HepG2 (cell line): ENCODE measurements around the gene TBCE. TPM values are rescaled to one million over a fixed set of nuclear protein-coding genes. Genes with fewer than 3 reads are reported as not detected.

ENCODE experiments used
- ATM ChIP-seq: fragments of 450-650 bp; IDR thresholded peaks from 2 replicates; pipeline ENCODE4 v1.7.1; 2017; ENCODE audit warnings: mild to moderate bottlenecking, borderline replicate concordance
- BRD4 ChIP-seq: sonication (generic); formaldehyde crosslinking; IDR thresholded peaks from 2 replicates; pipeline ENCODE4 v1.4.0; 2020; ENCODE audit warnings: missing genetic modification reagents
- CEBPB ChIP-seq: IDR thresholded peaks from 2 replicates; pipeline ENCODE4 v1.6.1; 2011; ENCODE audit warnings: low read depth, low read length, improper control_type of control experiment, borderline replicate concordance
- CEBPG ChIP-seq: IDR thresholded peaks from 2 replicates; pipeline ENCODE4 v1.6.1; 2016
- GZF1 ChIP-seq: sonication (generic); formaldehyde crosslinking; IDR thresholded peaks from 2 replicates; pipeline ENCODE4 v1.5.1; 2020; ENCODE audit warnings: mild to moderate bottlenecking, missing genetic modification reagents
- HDAC2 ChIP-seq: sonication (generic); formaldehyde crosslinking; IDR thresholded peaks from 2 replicates; pipeline ENCODE4 v1.4.0; 2020; ENCODE audit warnings: missing genetic modification reagents
- IKZF5 ChIP-seq: IDR thresholded peaks from 2 replicates; pipeline ENCODE4 v1.6.1; 2018; ENCODE audit warnings: missing genetic modification reagents, mild to moderate bottlenecking, missing compliant biosample characterization
- NFKBIZ ChIP-seq: IDR thresholded peaks from 2 replicates; pipeline ENCODE4 v1.6.1; 2018; ENCODE audit warnings: missing genetic modification reagents, missing compliant biosample characterization
- RXRA ChIP-seq: sonication (generic); formaldehyde crosslinking; IDR thresholded peaks from 2 replicates; pipeline ENCODE4 v1.5.1; 2020; ENCODE audit warnings: missing genetic modification reagents
- SALL2 ChIP-seq: sonication (generic); formaldehyde crosslinking; IDR thresholded peaks from 2 replicates; pipeline ENCODE4 v1.8.1; 2023; ENCODE audit warnings: mild to moderate bottlenecking, missing genetic modification reagents, inconsistent platforms
- SAP130 ChIP-seq: IDR thresholded peaks from 2 replicates; pipeline ENCODE4 v1.6.1; 2016; ENCODE audit warnings: low read depth
- THAP11 ChIP-seq: IDR thresholded peaks from 2 replicates; pipeline ENCODE4 v1.6.1; 2016; ENCODE audit warnings: missing biosample characterization, missing genetic modification reagents
- ZNF292 ChIP-seq: sonication (generic); formaldehyde crosslinking; IDR thresholded peaks from 2 replicates; pipeline ENCODE4 v1.8.1; 2022; ENCODE audit warnings: mild to moderate bottlenecking, low read depth, missing genetic modification reagents, borderline replicate concordance
- ZNF33B ChIP-seq: sonication (generic); formaldehyde crosslinking; IDR thresholded peaks from 2 replicates; pipeline ENCODE4 v1.5.1; 2020; ENCODE audit warnings: mild to moderate bottlenecking, missing genetic modification reagents
- ZNF432 ChIP-seq: sonication (generic); formaldehyde crosslinking; IDR thresholded peaks from 2 replicates; pipeline ENCODE4 v1.5.0; 2020; ENCODE audit warnings: missing genetic modification reagents, mild to moderate bottlenecking, borderline replicate concordance
- ZNF512 ChIP-seq: sonication (generic); formaldehyde crosslinking; IDR thresholded peaks from 2 replicates; pipeline ENCODE4 v1.4.0; 2020; ENCODE audit warnings: mild to moderate bottlenecking, missing genetic modification reagents
- ZNF703 ChIP-seq: sonication (generic); formaldehyde crosslinking; IDR thresholded peaks from 2 replicates; pipeline ENCODE4 v1.5.1; 2020; ENCODE audit warnings: missing genetic modification reagents, mild to moderate bottlenecking, moderate library complexity, borderline replicate concordance
- ZNF773 ChIP-seq: sonication (generic); formaldehyde crosslinking; IDR thresholded peaks from 2 replicates; pipeline ENCODE4 v1.4.0; 2020; ENCODE audit warnings: missing genetic modification reagents, borderline replicate concordance
- ZSCAN12 ChIP-seq: sonication (generic); formaldehyde crosslinking; IDR thresholded peaks from 2 replicates; pipeline ENCODE4 v1.9.0; 2021; ENCODE audit warnings: mild to moderate bottlenecking, missing genetic modification reagents
- ZSCAN31 ChIP-seq: sonication (generic); formaldehyde crosslinking; IDR thresholded peaks from 2 replicates; pipeline ENCODE4 v1.5.0; 2020; ENCODE audit warnings: low read depth, mild to moderate bottlenecking, missing genetic modification reagents
- polyA plus RNA-seq, 8 experiments: library from polyadenylated mRNA; depleted of rRNA in 3 of 8; stranded (reverse) in 7 of 8; unstranded in 1 of 8; fragments of >200 nt; fragmentation: Illumina TruSeq in 4 of 8; extraction: Trizol in 4 of 8; gene quantifications; 2 replicates each; pipeline versions ENCODE4 v1.2.1 to v1.2.3, GENCODE V29; 2011 to 2016; ENCODE audit warnings: low read depth in 4 of 8, missing spikeins in 1 of 8, mixed read lengths in 1 of 8; ENCODE audit not compliant: insufficient read depth in 1 of 8
- total RNA-seq, 5 experiments: library from RNA; depleted of rRNA; stranded (reverse); fragments of >200 nt; fragmentation: Illumina TruSeq; extraction: Trizol; gene quantifications; 2 replicates each; pipeline ENCODE4 v1.2.3, GENCODE V29; 2016; ENCODE audit warnings: low read depth in 1 of 5
- TF ChIP-seq, protein P1 (sequence below): IDR thresholded peaks from 2 replicates; pipeline ENCODE4 v1.6.1; 2016
- TF ChIP-seq, protein P2 (sequence below): sonication (generic); formaldehyde crosslinking; IDR thresholded peaks from 2 replicates; pipeline ENCODE4 v1.4.0; 2020; ENCODE audit warnings: missing genetic modification reagents, borderline replicate concordance
- TF ChIP-seq, protein P3 (sequence below): sonication (generic); formaldehyde crosslinking; IDR thresholded peaks from 2 replicates; pipeline ENCODE4 v1.5.0; 2020; ENCODE audit warnings: mild to moderate bottlenecking, missing genetic modification reagents

The TBCE gene
- total and polyA plus RNA-seq, 2 of the 13 experiments (the other 11 are each of a cell fraction or from before 2014, with no cell fraction given), result 25.6 to 31.1 TPM

DNA sequence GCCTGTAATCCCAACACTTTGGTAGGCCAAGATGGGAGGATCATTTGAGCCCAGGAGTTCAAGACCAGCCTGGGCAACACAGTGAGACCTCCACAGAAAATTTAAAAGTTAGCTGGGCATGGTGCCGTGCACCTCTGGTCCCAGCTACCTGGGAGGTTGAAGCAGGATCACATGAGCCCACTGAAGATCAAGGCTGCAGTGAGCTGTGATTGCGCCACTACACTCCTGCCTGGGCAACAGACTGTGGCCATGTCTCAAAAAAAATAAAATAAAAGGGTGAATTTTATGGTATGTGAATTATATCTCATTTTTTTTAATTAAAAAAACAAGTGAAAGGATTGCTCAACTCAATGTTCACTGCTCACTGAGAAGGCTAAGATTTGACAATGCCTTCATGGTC lies 48.0 kb upstream of the TBCE start (continued):
- TF ChIP-seq, protein P1, sequence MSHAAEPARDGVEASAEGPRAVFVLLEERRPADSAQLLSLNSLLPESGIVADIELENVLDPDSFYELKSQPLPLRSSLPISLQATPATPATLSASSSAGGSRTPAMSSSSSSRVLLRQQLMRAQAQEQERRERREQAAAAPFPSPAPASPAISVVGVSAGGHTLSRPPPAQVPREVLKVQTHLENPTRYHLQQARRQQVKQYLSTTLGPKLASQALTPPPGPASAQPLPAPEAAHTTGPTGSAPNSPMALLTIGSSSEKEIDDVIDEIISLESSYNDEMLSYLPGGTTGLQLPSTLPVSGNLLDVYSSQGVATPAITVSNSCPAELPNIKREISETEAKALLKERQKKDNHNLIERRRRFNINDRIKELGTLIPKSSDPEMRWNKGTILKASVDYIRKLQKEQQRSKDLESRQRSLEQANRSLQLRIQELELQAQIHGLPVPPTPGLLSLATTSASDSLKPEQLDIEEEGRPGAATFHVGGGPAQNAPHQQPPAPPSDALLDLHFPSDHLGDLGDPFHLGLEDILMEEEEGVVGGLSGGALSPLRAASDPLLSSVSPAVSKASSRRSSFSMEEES (CRISPR knock-in tag), result peak; percentile 43; the same call in 1 of the 2 replicates
- TF ChIP-seq, protein P2, sequence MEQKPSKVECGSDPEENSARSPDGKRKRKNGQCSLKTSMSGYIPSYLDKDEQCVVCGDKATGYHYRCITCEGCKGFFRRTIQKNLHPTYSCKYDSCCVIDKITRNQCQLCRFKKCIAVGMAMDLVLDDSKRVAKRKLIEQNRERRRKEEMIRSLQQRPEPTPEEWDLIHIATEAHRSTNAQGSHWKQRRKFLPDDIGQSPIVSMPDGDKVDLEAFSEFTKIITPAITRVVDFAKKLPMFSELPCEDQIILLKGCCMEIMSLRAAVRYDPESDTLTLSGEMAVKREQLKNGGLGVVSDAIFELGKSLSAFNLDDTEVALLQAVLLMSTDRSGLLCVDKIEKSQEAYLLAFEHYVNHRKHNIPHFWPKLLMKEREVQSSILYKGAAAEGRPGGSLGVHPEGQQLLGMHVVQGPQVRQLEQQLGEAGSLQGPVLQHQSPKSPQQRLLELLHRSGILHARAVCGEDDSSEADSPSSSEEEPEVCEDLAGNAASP (CRISPR knock-in tag), result no peak
- peak; percentile 87 for TF ChIP-seq CEBPB
- no peak for TF ChIP-seq ATM
- no peak for TF ChIP-seq RXRA
- TF ChIP-seq ZNF703 (CRISPR knock-in tag), result no peak
- TF ChIP-seq ZSCAN31 (CRISPR knock-in tag), result no peak
- TF ChIP-seq ZNF292 (CRISPR knock-in tag), result no peak
- TF ChIP-seq ZNF432 (CRISPR knock-in tag), result no peak
- TF ChIP-seq SALL2 (CRISPR knock-in tag), result no peak
- TF ChIP-seq CEBPG (CRISPR knock-in tag), result peak; percentile 77
- TF ChIP-seq, protein P3, sequence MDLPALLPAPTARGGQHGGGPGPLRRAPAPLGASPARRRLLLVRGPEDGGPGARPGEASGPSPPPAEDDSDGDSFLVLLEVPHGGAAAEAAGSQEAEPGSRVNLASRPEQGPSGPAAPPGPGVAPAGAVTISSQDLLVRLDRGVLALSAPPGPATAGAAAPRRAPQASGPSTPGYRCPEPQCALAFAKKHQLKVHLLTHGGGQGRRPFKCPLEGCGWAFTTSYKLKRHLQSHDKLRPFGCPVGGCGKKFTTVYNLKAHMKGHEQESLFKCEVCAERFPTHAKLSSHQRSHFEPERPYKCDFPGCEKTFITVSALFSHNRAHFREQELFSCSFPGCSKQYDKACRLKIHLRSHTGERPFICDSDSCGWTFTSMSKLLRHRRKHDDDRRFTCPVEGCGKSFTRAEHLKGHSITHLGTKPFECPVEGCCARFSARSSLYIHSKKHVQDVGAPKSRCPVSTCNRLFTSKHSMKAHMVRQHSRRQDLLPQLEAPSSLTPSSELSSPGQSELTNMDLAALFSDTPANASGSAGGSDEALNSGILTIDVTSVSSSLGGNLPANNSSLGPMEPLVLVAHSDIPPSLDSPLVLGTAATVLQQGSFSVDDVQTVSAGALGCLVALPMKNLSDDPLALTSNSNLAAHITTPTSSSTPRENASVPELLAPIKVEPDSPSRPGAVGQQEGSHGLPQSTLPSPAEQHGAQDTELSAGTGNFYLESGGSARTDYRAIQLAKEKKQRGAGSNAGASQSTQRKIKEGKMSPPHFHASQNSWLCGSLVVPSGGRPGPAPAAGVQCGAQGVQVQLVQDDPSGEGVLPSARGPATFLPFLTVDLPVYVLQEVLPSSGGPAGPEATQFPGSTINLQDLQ (CRISPR knock-in tag), result no peak
- no peak for TF ChIP-seq ZNF512 (CRISPR knock-in tag)
- no peak for TF ChIP-seq THAP11 (CRISPR knock-in tag)
- no peak for TF ChIP-seq BRD4 (CRISPR knock-in tag)
- TF ChIP-seq HDAC2 (CRISPR knock-in tag), result no peak
- no peak for TF ChIP-seq ZSCAN12 (CRISPR knock-in tag)
- TF ChIP-seq IKZF5 (CRISPR knock-in tag), result no peak
- TF ChIP-seq GZF1 (CRISPR knock-in tag), result no peak
- TF ChIP-seq NFKBIZ (CRISPR knock-in tag), result no peak
- no peak for TF ChIP-seq ZNF33B (CRISPR knock-in tag)
- TF ChIP-seq SAP130 (CRISPR knock-in tag), result peak; percentile 6; the same call in 1 of the 2 replicates
- no peak for TF ChIP-seq ZNF773 (CRISPR knock-in tag)
- TF ChIP-seq, all 625 proteins: peak for 7
